Endothelial cell of umbilical vein (primary cell): ENCODE results near the gene INTS11. TPM values are rescaled to one million over a fixed set of nuclear protein-coding genes. Genes with fewer than 3 reads are reported as not detected.

ENCODE experiments used
- BruUV-seq: library from RNA; stranded (reverse); fragments of 400-500 nt; replicated peaks from 2 replicates; lab custom pipeline; 2021; lab: Mats Ljungman, UMichigan
- CTCF ChIA-PET: fragments of 300-600, 350-600 bp; sonication (Branson Sonifier 250); formaldehyde crosslinking; loops from one replicate; lab custom pipeline; 2021; ENCODE audit warnings: antibody characterized with exemption, inconsistent platforms; lab: Charles Lee
- POLR2A ChIA-PET: fragments of 300-600, 350-600 bp; sonication (Branson Sonifier 250); formaldehyde crosslinking; loops from one replicate; lab custom pipeline; 2021; ENCODE audit warnings: antibody characterized with exemption, inconsistent platforms; lab: Charles Lee
- DNase-seq: peaks from one replicate; pipeline ENCODE4 v3.0.0-alpha.2; 2011; ENCODE audit warnings: low read depth, low spot score
- FAIRE-seq: peaks from 2 replicates; lab custom pipeline; 2011; peaks lifted over from hg19 to GRCh38; lab: Jason Lieb, UNC
- H2AFZ ChIP-seq: 2 replicates; pipeline ENCODE4 v1.6.0; 2012; ENCODE audit warnings: low read depth, low read length, control low read depth, inconsistent platforms
- H3K27ac ChIP-seq: 2 replicates; pipeline ENCODE4 v1.5.1; 2011; ENCODE audit warnings: low read depth, mild to moderate bottlenecking, control low read depth, low read length, moderate library complexity; ENCODE audit not compliant: insufficient read depth
- H3K27me3 ChIP-seq, 2 experiments: 2 replicates each; pipeline versions ENCODE4 v1.6.0 to v1.6.1; 2011; ENCODE audit warnings: low read length in 2 of 2, mixed read lengths in 1 of 2; ENCODE audit not compliant: control insufficient read depth in 2 of 2, insufficient read depth in 2 of 2
- H3K36me3 ChIP-seq, 2 experiments: 2 replicates in 1 of 2; 3 replicates in 1 of 2; pipeline ENCODE4 v1.5.1; 2011; ENCODE audit warnings: low read length in 2 of 2, mild to moderate bottlenecking in 1 of 2, moderate library complexity in 1 of 2; ENCODE audit not compliant: control insufficient read depth in 2 of 2, insufficient read depth in 2 of 2; ENCODE audit errors: extremely low read depth in 1 of 2
- H3K4me1 ChIP-seq: 3 replicates; pipeline ENCODE4 v1.5.1; 2011; ENCODE audit warnings: mild to moderate bottlenecking, low read length; ENCODE audit not compliant: control insufficient read depth, insufficient read depth; ENCODE audit errors: extremely low read depth
- H3K4me2 ChIP-seq: 2 replicates; pipeline ENCODE4 v1.6.1; 2011; ENCODE audit warnings: low read length, control low read depth, mixed read lengths; ENCODE audit not compliant: insufficient read depth
- H3K4me3 ChIP-seq, 3 experiments: fragments of 200-600 bp in 1 of 3; sonication (generic), shearing (Covaris generic) in 1 of 3; replicated peaks in 1 of 3; 2 replicates each; pipeline ENCODE4 v1.5.1; 2011 to 2016; ENCODE audit warnings: control low read depth in 3 of 3, low read length in 3 of 3, mild to moderate bottlenecking in 2 of 3, inconsistent platforms in 1 of 3, low read depth in 1 of 3, moderate library complexity in 1 of 3; ENCODE audit not compliant: insufficient read depth in 1 of 3
- H3K79me2 ChIP-seq: 2 replicates; pipeline ENCODE4 v1.6.0; 2012; ENCODE audit warnings: low read length, inconsistent platforms; ENCODE audit not compliant: control insufficient read depth, insufficient read depth
- H3K9ac ChIP-seq: replicated peaks from 2 replicates; pipeline ENCODE3; 2011; ENCODE audit warnings: low read length, control low read depth; ENCODE audit not compliant: insufficient read depth; ENCODE audit errors: extremely low read depth
- H3K9me1 ChIP-seq: replicated peaks from 3 replicates; pipeline ENCODE4 v1.6.0; 2011; ENCODE audit warnings: mild to moderate bottlenecking, low read length; ENCODE audit not compliant: control insufficient read depth, insufficient read depth; ENCODE audit errors: extremely low read depth
- H3K9me3 ChIP-seq: replicated peaks from 2 replicates; pipeline ENCODE4 v1.5.1; 2012; ENCODE audit warnings: low read length, inconsistent platforms; ENCODE audit not compliant: control insufficient read depth, insufficient read depth
- H4K20me1 ChIP-seq: replicated peaks from 2 replicates; pipeline ENCODE3; 2011; ENCODE audit warnings: mild to moderate bottlenecking, low read length; ENCODE audit not compliant: control insufficient read depth, insufficient read depth; ENCODE audit errors: extremely low read depth
- CTCF ChIP-seq, 2 donors: IDR thresholded peaks; 1 replicate in 1 of 2; 2 replicates in 1 of 2; pipeline ENCODE4 v1.5.1; 2011; ENCODE audit warnings: low read length in 2 of 2, mild to moderate bottlenecking in 2 of 2, moderate library complexity in 2 of 2, control low read depth in 1 of 2, inconsistent platforms in 1 of 2, low read depth in 1 of 2; ENCODE audit not compliant: insufficient read depth in 1 of 2; ENCODE audit errors: extremely low read depth in 1 of 2
- EZH2 ChIP-seq: IDR thresholded peaks from 2 replicates; pipeline ENCODE4 v1.6.1; 2012; ENCODE audit warnings: borderline replicate concordance, low read depth, mild to moderate bottlenecking, moderate library complexity, low read length, inconsistent platforms; ENCODE audit not compliant: severe bottlenecking
- FOS ChIP-seq: IDR thresholded peaks from 2 replicates; pipeline ENCODE4 v1.6.1; 2011; ENCODE audit warnings: mild to moderate bottlenecking, low read length, moderate library complexity, borderline replicate concordance; ENCODE audit not compliant: insufficient read depth
- GATA2 ChIP-seq: IDR thresholded peaks from 2 replicates; pipeline ENCODE4 v1.7.0; 2011; ENCODE audit warnings: low read depth, mild to moderate bottlenecking, moderate library complexity, mixed read lengths, low read length; ENCODE audit not compliant: insufficient read length, insufficient read depth
- JUN ChIP-seq: IDR thresholded peaks from 2 replicates; pipeline ENCODE4 v1.6.1; 2011; ENCODE audit warnings: borderline replicate concordance, low read depth; ENCODE audit not compliant: insufficient read length, insufficient read depth
- MAX ChIP-seq: IDR thresholded peaks from 2 replicates; pipeline ENCODE4 v1.6.1; 2011; ENCODE audit not compliant: insufficient read depth, insufficient read length
- MYC ChIP-seq: IDR thresholded peaks from one replicate; pipeline ENCODE4 v1.6.1; 2011; ENCODE audit warnings: mild to moderate bottlenecking, low read depth, low read length
- POLR2A ChIP-seq: IDR thresholded peaks from 2 replicates; pipeline ENCODE4 v1.6.1; 2012; ENCODE audit warnings: low read depth, mild to moderate bottlenecking, control low read depth, low read length
- POLR2AphosphoS5 ChIP-seq: IDR thresholded peaks from 2 replicates; pipeline ENCODE4 v1.6.1; 2012; ENCODE audit warnings: low read depth, mild to moderate bottlenecking, control low read depth, low read length, moderate library complexity; ENCODE audit not compliant: insufficient read depth
- dilution Hi-C: fragments of 300-500 bp; cut with MboI; formaldehyde crosslinking; loops from one replicate; pipeline ENCODE4 v1.15.0; 2019; ENCODE audit warnings: low sequenced_read_pairs; ENCODE audit not compliant: extremely low pct_ligation_motif_present
- intact Hi-C: fragments of 100-400 bp; cut with micrococcal nuclease; formaldehyde crosslinking; loops from one replicate; pipeline ENCODE4 v1.10.0; 2022
- polyA plus RNA-seq, 4 experiments: library from polyadenylated mRNA; depleted of rRNA in 3 of 4; stranded (reverse) in 3 of 4; unstranded in 1 of 4; fragments of >200 nt; gene quantifications; 2 replicates each; pipeline versions ENCODE4 v1.2.1 to v1.2.3, GENCODE V29; 2011 to 2012; ENCODE audit warnings: missing spikeins in 1 of 4
- total RNA-seq: library from RNA; stranded (reverse); gene quantifications from 2 replicates; pipeline ENCODE4 v1.2.3, GENCODE V29; 2021

The INTS11 gene
- total and polyA plus RNA-seq, 2 donors (not counting 3 experiments of a cell fraction or from before 2014, with no cell fraction given), result 132 to 222 TPM

GRCh38 chr1:1275836-1276235 is 48.6 kb downstream of the INTS11 start:
- H3K4me1 ChIP-seq, result peaks cover 24% of the 10 kb centered on the region
- no peaks in the 10 kb centered on the region for H4K20me1 ChIP-seq
- ChIA-PET POLR2A (no interaction called here), CTCF (no interaction called here)
- peaks cover 26% of the 10 kb centered on the region for H3K79me2 ChIP-seq
- intact Hi-C loops, result loop anchor here (2.0 kb wide), 1 partner anchor 45 kb away; no protein-coding TSS in a partner anchor
- H3K27ac ChIP-seq, result no peak overlapping the region
- no peak overlapping the region for H2AFZ ChIP-seq
- no TSS peak for BruUV-seq
- H3K4me3 ChIP-seq, result no peak overlapping the region
- no peaks in the 10 kb centered on the region for H3K27me3 ChIP-seq
- FAIRE-seq (no peak), DNase-seq (no peak)
- no peaks in the 10 kb centered on the region for H3K36me3 ChIP-seq
- H3K9me3 ChIP-seq, result no peaks in the 10 kb centered on the region
- dilution Hi-C loops, result no loop called here
- H3K9ac ChIP-seq, result no peak overlapping the region
- no peaks in the 10 kb centered on the region for H3K9me1 ChIP-seq
- TF ChIP-seq FOS (no peak), POLR2A (no peak), JUN (no peak), GATA2 (no peak), MYC (no peak), CTCF (IDR thresholded peaks at IDR 0.05; ENCODE audit: extremely low read depth in 1 of 2, insufficient read depth in 1 of 2, low read depth in 1 of 2, low read length in 2 of 2) (no peak), POLR2AphosphoS5 (no peak), EZH2 (no peak), MAX (no peak)
- no peak overlapping the region for H3K4me2 ChIP-seq
